Stimulated activated CD4-positive, alpha-beta T cell treated with anti-CD3 and anti-CD28 coated beads, Interleukin-2, amount 100 ng/mL, for 24 hours (primary cell): ENCODE measurements around the gene ZMAT5.

Source experiments
- DNase-seq, 2 donors: peaks; one replicate each; pipeline ENCODE4 v3.0.0-alpha.2; 2020

Gene ZMAT5

GRCh38 chr22:29726512-29727130 lies 40.2 kb downstream of the ZMAT5 start:
- DNase-seq, result no peak

- no peak for DNase-seq
Measured at GRCh38 chr22:29726106-29726505, 40.7 kb downstream of the ZMAT5 start.

- DNase-seq, result no peak
Measured at GRCh38 chr22:29724843-29725242, 42.0 kb downstream of the ZMAT5 start.

GRCh38 chr22:29723766-29724165 lies 43.0 kb downstream of the ZMAT5 start:
- no peak for DNase-seq

GRCh38 chr22:29722587-29722986 lies 44.2 kb downstream of the ZMAT5 start:
- DNase-seq, result no peak

GRCh38 chr22:29722151-29722550 lies 44.7 kb downstream of the ZMAT5 start:
- no peak for DNase-seq

GRCh38 chr22:29720811-29721323 lies 45.9 kb downstream of the ZMAT5 start:
- DNase-seq, result no peak

- DNase-seq, result peak in 1 of 2 donors; percentile 21
Measured at GRCh38 chr22:29719899-29720645, 46.7 kb downstream of the ZMAT5 start, which contains the start of gene CABP7. Gene CABP7, plus strand, starts transcription at chr22:29720003. Its CDS starts 422 bp downstream, at chr22:29720425.

- no peak for DNase-seq
Measured at GRCh38 chr22:29718949-29719898, 47.6 kb downstream of the ZMAT5 start.

GRCh38 chr22:29717789-29718188 lies 49.0 kb downstream of the ZMAT5 start:
- no peak for DNase-seq

GRCh38 chr22:29716814-29717545 lies 49.8 kb downstream of the ZMAT5 start:
- peak in 1 of 2 donors; percentile 43 for DNase-seq

GRCh38 chr22:29715705-29716104 lies 51.1 kb downstream of the ZMAT5 start:
- no peak for DNase-seq

- DNase-seq, result no peak
Measured at GRCh38 chr22:29715240-29715639, 51.6 kb downstream of the ZMAT5 start.

- DNase-seq, result no peak
Measured at GRCh38 chr22:29713156-29713727, 53.6 kb downstream of the ZMAT5 start.

- no peak for DNase-seq
Measured at GRCh38 chr22:29712119-29712518, 54.7 kb downstream of the ZMAT5 start.

GRCh38 chr22:29710922-29711593 lies 55.7 kb downstream of the ZMAT5 start:
- no peak for DNase-seq

- DNase-seq, result no peak
Measured at GRCh38 chr22:29710193-29710592, 56.6 kb downstream of the ZMAT5 start.

- DNase-seq, result no peak
Measured at GRCh38 chr22:29707471-29707870, 59.3 kb downstream of the ZMAT5 start.

- DNase-seq, result no peak
Measured at GRCh38 chr22:29707010-29707409, 59.8 kb downstream of the ZMAT5 start.

- no peak for DNase-seq
Measured at GRCh38 chr22:29706486-29706885, 60.3 kb downstream of the ZMAT5 start.

- no peak for DNase-seq
Measured at GRCh38 chr22:29705651-29706050, 61.2 kb downstream of the ZMAT5 start.
